HepG2 (cell line): Measurements from ENCODE around the gene PPP2R5E. TPM values are rescaled to one million over a fixed set of nuclear protein-coding genes. Genes with fewer than 3 reads are reported as not detected.

Experiments
- ATAC-seq: fragments of 200-7000 bp; cut with Tn5 transposase; 3 replicates; pipeline ENCODE4 v1.9.1; 2020; ENCODE audit warnings: mild to moderate bottlenecking, moderate library complexity
- BruUV-seq: library from RNA; stranded (reverse); fragments of 400-500 nt; replicated peaks from 2 replicates; lab custom pipeline; 2021; lab: Mats Ljungman, UMichigan
- CTCF ChIA-PET: fragments of 300-600 bp; formaldehyde crosslinking; extraction: SDS; loops from one replicate; lab custom pipeline; 2021; ENCODE audit warnings: low total read pairs, inconsistent platforms, low intra/inter-chr PET ratio; lab: Yijun Ruan, JAX
- POLR2A ChIA-PET: fragments of 350-600 bp; sonication (Branson Sonifier 250); formaldehyde crosslinking; loops from one replicate; lab custom pipeline; 2020; ENCODE audit warnings: antibody characterized with exemption, inconsistent platforms; lab: Yijun Ruan, JAX
- DNase-seq: peaks from one replicate; pipeline ENCODE4 v3.0.0-alpha.2; 2015; ENCODE audit warnings: low spot score
- FAIRE-seq: peaks from 3 replicates; lab custom pipeline; 2011; peaks lifted over from hg19 to GRCh38; lab: Jason Lieb, UNC
- H2AFZ ChIP-seq: one replicate; pipeline ENCODE4 v1.6.1; 2011; ENCODE audit warnings: low read length, inconsistent platforms
- H3K27ac ChIP-seq: fragments of 300-600 bp; 3 replicates; pipeline ENCODE4 v1.8.0; 2011; ENCODE audit warnings: mixed run types, mild to moderate bottlenecking, mixed read lengths, low read length, inconsistent platforms; ENCODE audit not compliant: insufficient read depth; ENCODE audit errors: extremely low read length
- H3K27me3 ChIP-seq, 2 experiments: fragments of 200-600 bp in 1 of 2; 2 replicates in 1 of 2; 3 replicates in 1 of 2; pipeline versions ENCODE4 v1.6.0 to v1.8.0; 2011; ENCODE audit warnings: low read length in 2 of 2, mild to moderate bottlenecking in 2 of 2, moderate library complexity in 2 of 2, inconsistent platforms in 1 of 2; ENCODE audit not compliant: insufficient read depth in 2 of 2, control insufficient read depth in 1 of 2
- H3K36me3 ChIP-seq, 2 experiments: fragments of 200-600 bp in 1 of 2; replicated peaks in 1 of 2; 2 replicates in 1 of 2; 3 replicates in 1 of 2; pipeline versions ENCODE4 v1.5.1 to v1.8.0; 2011; ENCODE audit warnings: low read length in 2 of 2, inconsistent platforms in 1 of 2; ENCODE audit not compliant: insufficient read depth in 2 of 2, control insufficient read depth in 1 of 2
- H3K4me1 ChIP-seq: 2 replicates; pipeline ENCODE4 v1.5.1; 2012; ENCODE audit warnings: low read length, inconsistent platforms; ENCODE audit not compliant: insufficient read depth
- H3K4me2 ChIP-seq: 2 replicates; pipeline ENCODE4 v1.6.0; 2011; ENCODE audit warnings: low read depth, low read length, inconsistent platforms
- H3K4me3 ChIP-seq, 3 experiments: fragments of 200-600 bp in 1 of 3; sonication (generic), shearing (Covaris generic) in 1 of 3; replicated peaks in 1 of 3; 2 replicates each; pipeline ENCODE4 v1.5.1; 2011 to 2016; ENCODE audit warnings: low read length in 3 of 3, inconsistent platforms in 2 of 3, low read depth in 2 of 3, mild to moderate bottlenecking in 2 of 3, control low read depth in 1 of 3, mixed read lengths in 1 of 3; ENCODE audit not compliant: insufficient read depth in 1 of 3
- H3K79me2 ChIP-seq: one replicate; pipeline ENCODE4 v1.6.1; 2011; ENCODE audit warnings: low read length, inconsistent platforms; ENCODE audit not compliant: insufficient read depth
- H3K9ac ChIP-seq: 2 replicates; pipeline ENCODE4 v1.6.0; 2011; ENCODE audit warnings: mild to moderate bottlenecking, low read depth, low read length, inconsistent platforms; ENCODE audit not compliant: insufficient read depth
- H3K9me3 ChIP-seq: 2 replicates; pipeline ENCODE4 v1.5.1; 2012; ENCODE audit warnings: mild to moderate bottlenecking, low read length
- H4K20me1 ChIP-seq: 2 replicates; pipeline ENCODE4 v1.6.0; 2011; ENCODE audit warnings: inconsistent platforms, mild to moderate bottlenecking, low read length, moderate library complexity; ENCODE audit not compliant: insufficient read depth
- ELF1 ChIP-seq: sonication (generic); formaldehyde crosslinking; IDR thresholded peaks from 2 replicates; pipeline ENCODE4 v1.4.0; 2020; ENCODE audit warnings: missing genetic modification reagents
- HOXA9 ChIP-seq: sonication (generic); formaldehyde crosslinking; IDR thresholded peaks from 2 replicates; pipeline ENCODE4 v1.8.1; 2022; ENCODE audit warnings: missing genetic modification reagents, mild to moderate bottlenecking, moderate library complexity, borderline replicate concordance
- NR2F1 ChIP-seq, 2 experiments: fragments of 450-650 bp in 1 of 2; formaldehyde crosslinking in 1 of 2; IDR thresholded peaks; 2 replicates each; pipeline versions ENCODE4 v1.5.0 to v1.6.1; 2016 to 2020; ENCODE audit warnings: mild to moderate bottlenecking in 1 of 2, missing compliant biosample characterization in 1 of 2, missing genetic modification reagents in 1 of 2, moderate library complexity in 1 of 2
- RBM22 ChIP-seq: fragments of 200-400 bp; formaldehyde crosslinking; optimal IDR thresholded peaks from 2 replicates; pipeline ENCODE3; 2017; ENCODE audit warnings: mild to moderate bottlenecking, low read length, moderate library complexity
- REL ChIP-seq: sonication (generic); formaldehyde crosslinking; conservative IDR thresholded peaks from 2 replicates; pipeline ENCODE4 v1.8.0; 2022; ENCODE audit warnings: mild to moderate bottlenecking, missing genetic modification reagents, moderate library complexity
- RFXANK ChIP-seq: IDR thresholded peaks from 2 replicates; pipeline ENCODE4 v1.6.1; 2016
- SPEN ChIP-seq: sonication (generic); formaldehyde crosslinking; IDR thresholded peaks from 2 replicates; pipeline ENCODE4 v1.5.1; 2020; ENCODE audit warnings: low read depth, mild to moderate bottlenecking, missing genetic modification reagents
- SRSF9 ChIP-seq: fragments of 200-400 bp; formaldehyde crosslinking; IDR thresholded peaks from 2 replicates; pipeline ENCODE4 v1.6.1; 2018; ENCODE audit warnings: borderline replicate concordance, mild to moderate bottlenecking, low read depth, low read length; ENCODE audit not compliant: insufficient read depth, poor library complexity, severe bottlenecking
- TBL1XR1 ChIP-seq: fragments of 150-350 bp; IDR thresholded peaks from 2 replicates; pipeline ENCODE4 v1.6.1; 2014; ENCODE audit warnings: borderline replicate concordance, low read length; ENCODE audit not compliant: partially characterized antibody
- U2AF1 ChIP-seq: fragments of 200-400 bp; formaldehyde crosslinking; optimal IDR thresholded peaks from 2 replicates; pipeline ENCODE3; 2017; ENCODE audit warnings: mild to moderate bottlenecking, low read depth, low read length
- ZNF33A ChIP-seq: sonication (generic); formaldehyde crosslinking; IDR thresholded peaks from 2 replicates; pipeline ENCODE4 v1.5.1; 2020; ENCODE audit warnings: missing genetic modification reagents, mild to moderate bottlenecking, moderate library complexity, borderline replicate concordance
- ZNF460 ChIP-seq: sonication (generic); formaldehyde crosslinking; IDR thresholded peaks from 2 replicates; pipeline ENCODE4 v1.5.1; 2020; ENCODE audit warnings: missing genetic modification reagents, mild to moderate bottlenecking, borderline replicate concordance
- ZNF564 ChIP-seq: sonication (generic); formaldehyde crosslinking; IDR thresholded peaks from 2 replicates; pipeline ENCODE4 v1.8.1; 2023; ENCODE audit warnings: mild to moderate bottlenecking, missing genetic modification reagents
- WGBS: methylation state at CpG from one replicate; pipeline ENCODE4 v1.1.6; 2017; ENCODE audit warnings: low lambda C conversion rate; 5-methylcytosine and 5-hydroxymethylcytosine counted together
- in situ Hi-C: cut with HindIII; loops from 2 replicates; pipeline ENCODE4 v1.10.0; 2017; ENCODE audit warnings: low pct_unique_long_range_greater_than_20kb; ENCODE audit not compliant: extremely low pct_ligation_motif_present
- intact Hi-C: fragments of 100-400 bp; cut with micrococcal nuclease; formaldehyde crosslinking; loops from one replicate; pipeline ENCODE4 v1.10.0; 2022; ENCODE audit not compliant: unreplicated experiment
- polyA plus RNA-seq, 8 experiments: library from polyadenylated mRNA; depleted of rRNA in 3 of 8; stranded (reverse) in 7 of 8; unstranded in 1 of 8; fragments of >200 nt; fragmentation: Illumina TruSeq in 4 of 8; extraction: Trizol in 4 of 8; gene quantifications; 2 replicates each; pipeline versions ENCODE4 v1.2.1 to v1.2.3, GENCODE V29; 2011 to 2016; ENCODE audit warnings: low read depth in 4 of 8, missing spikeins in 1 of 8, mixed read lengths in 1 of 8; ENCODE audit not compliant: insufficient read depth in 1 of 8
- total RNA-seq, 5 experiments: library from RNA; depleted of rRNA; stranded (reverse); fragments of >200 nt; fragmentation: Illumina TruSeq; extraction: Trizol; gene quantifications; 2 replicates each; pipeline ENCODE4 v1.2.3, GENCODE V29; 2016; ENCODE audit warnings: low read depth in 1 of 5
- TF ChIP-seq, protein P1 (sequence below), 2 experiments: fragments of 450-650 bp in 1 of 2; sonication (generic) in 1 of 2; formaldehyde crosslinking in 1 of 2; IDR thresholded peaks; 2 replicates each; pipeline versions ENCODE4 v1.6.1 to v1.8.0; 2016 to 2022; ENCODE audit warnings: antibody characterized with exemption in 1 of 2, mild to moderate bottlenecking in 1 of 2, missing genetic modification reagents in 1 of 2

The PPP2R5E gene
- total and polyA plus RNA-seq, 2 of the 13 experiments (the other 11 are each of a cell fraction or from before 2014, with no cell fraction given): 8.9 to 11.0 TPM

DNA sequence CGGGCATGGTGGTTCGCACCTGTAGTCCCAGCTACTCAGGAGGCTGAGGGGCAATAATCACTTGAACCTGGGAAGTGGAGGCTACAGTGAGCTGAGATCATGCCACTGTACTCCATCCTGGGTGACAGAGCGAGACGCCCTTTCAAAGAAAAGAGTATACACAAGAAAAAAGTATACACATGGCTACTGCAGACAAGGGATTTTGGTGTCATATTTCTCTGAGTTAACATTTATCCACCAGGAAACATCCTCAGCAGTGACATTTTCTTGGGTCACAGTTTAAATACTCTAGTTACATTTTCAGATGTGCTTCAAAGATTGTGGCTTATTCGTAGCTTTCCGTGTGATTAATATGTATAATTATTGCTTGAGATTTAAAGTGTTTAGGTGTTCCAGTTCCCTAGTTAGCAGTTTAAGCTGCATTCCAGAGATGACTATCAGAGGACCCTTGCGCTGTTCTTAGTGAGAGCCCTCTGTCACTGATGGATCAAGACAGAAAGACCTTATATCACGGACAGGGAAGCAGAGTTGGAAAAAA is 4.7 kb upstream of the PPP2R5E start (continued):
- TF ChIP-seq, protein P1, sequence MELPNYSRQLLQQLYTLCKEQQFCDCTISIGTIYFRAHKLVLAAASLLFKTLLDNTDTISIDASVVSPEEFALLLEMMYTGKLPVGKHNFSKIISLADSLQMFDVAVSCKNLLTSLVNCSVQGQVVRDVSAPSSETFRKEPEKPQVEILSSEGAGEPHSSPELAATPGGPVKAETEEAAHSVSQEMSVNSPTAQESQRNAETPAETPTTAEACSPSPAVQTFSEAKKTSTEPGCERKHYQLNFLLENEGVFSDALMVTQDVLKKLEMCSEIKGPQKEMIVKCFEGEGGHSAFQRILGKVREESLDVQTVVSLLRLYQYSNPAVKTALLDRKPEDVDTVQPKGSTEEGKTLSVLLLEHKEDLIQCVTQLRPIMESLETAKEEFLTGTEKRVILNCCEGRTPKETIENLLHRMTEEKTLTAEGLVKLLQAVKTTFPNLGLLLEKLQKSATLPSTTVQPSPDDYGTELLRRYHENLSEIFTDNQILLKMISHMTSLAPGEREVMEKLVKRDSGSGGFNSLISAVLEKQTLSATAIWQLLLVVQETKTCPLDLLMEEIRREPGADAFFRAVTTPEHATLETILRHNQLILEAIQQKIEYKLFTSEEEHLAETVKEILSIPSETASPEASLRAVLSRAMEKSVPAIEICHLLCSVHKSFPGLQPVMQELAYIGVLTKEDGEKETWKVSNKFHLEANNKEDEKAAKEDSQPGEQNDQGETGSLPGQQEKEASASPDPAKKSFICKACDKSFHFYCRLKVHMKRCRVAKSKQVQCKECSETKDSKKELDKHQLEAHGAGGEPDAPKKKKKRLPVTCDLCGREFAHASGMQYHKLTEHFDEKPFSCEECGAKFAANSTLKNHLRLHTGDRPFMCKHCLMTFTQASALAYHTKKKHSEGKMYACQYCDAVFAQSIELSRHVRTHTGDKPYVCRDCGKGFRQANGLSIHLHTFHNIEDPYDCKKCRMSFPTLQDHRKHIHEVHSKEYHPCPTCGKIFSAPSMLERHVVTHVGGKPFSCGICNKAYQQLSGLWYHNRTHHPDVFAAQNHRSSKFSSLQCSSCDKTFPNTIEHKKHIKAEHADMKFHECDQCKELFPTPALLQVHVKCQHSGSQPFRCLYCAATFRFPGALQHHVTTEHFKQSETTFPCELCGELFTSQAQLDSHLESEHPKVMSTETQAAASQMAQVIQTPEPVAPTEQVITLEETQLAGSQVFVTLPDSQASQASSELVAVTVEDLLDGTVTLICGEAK (IDR thresholded peaks at IDR 0.05): no peak
- TF ChIP-seq, protein P1 (CRISPR knock-in tag; IDR thresholded peaks at IDR 0.05): no peak

DNA sequence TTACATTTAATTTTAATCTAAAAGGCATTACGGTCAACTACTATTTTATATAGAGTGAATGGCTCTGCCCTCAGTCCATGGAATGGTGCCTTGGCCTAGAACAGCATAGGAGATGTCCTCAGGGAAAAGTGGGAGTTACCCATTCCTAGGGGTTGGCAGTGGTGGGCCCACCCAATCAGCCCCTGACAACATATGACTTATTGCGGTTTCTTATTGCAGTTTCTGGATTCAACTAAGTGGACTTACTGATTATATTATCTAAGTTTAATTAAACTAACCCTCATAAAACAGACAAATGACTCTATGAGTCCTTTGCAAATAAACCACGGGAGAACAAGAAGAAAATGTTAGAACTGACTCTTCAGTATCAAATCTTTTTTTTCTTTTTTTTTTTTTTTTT is 2.3 kb upstream of the PPP2R5E start:
- FAIRE-seq (no peak), ATAC-seq (no peak), DNase-seq (no peak)
- CTCF ChIA-PET: interaction anchor here (2.1 kb wide), 1 partner anchor 157 kb away, joined by 10 read pairs; no protein-coding TSS in a partner anchor
- Histone ChIP-seq H3K79me2 (peaks cover 21% of the 10 kb centered on the region), H3K9me3 (no peaks in the 10 kb centered on the region), H3K27ac (no peak overlapping the region), H3K27me3 (no peaks in the 10 kb centered on the region; a peak in 1 of 5 replicates), H4K20me1 (no peaks in the 10 kb centered on the region; the same call in 1 of the 2 replicates), H3K4me2 (no peak overlapping the region), H3K9ac (no peak overlapping the region), H3K36me3 (no peaks in the 10 kb centered on the region), H3K4me3 (no peak overlapping the region), H3K4me1 (peaks cover 39% of the 10 kb centered on the region), H2AFZ (no peak overlapping the region)
- POLR2A ChIA-PET: no interaction called here
- no TSS peak for BruUV-seq
- intact Hi-C loops (no loop called here), in situ Hi-C loops (no loop called here)
- WGBS: 96% methylated on average over 3 of the region's 3 CpGs
- TF ChIP-seq HOXA9 (no peak), ZNF564 (CRISPR knock-in tag) (no peak), SPEN (CRISPR knock-in tag) (no peak), ZNF460 (no peak), NR2F1 (CRISPR knock-in tag; IDR thresholded peaks at IDR 0.05) (no peak), REL (CRISPR knock-in tag) (no peak), U2AF1 (no peak), ZNF33A (CRISPR knock-in tag) (no peak), SRSF9 (no peak), ELF1 (no peak), RFXANK (CRISPR knock-in tag) (no peak), TBL1XR1 (no peak), RBM22 (no peak)
